GM12864 (cell line): ENCODE measurements around the gene CAMSAP1.

Experiments
- DNase-seq: peaks from one replicate; pipeline ENCODE4 v3.0.0-alpha.2; 2011; ENCODE audit warnings: low read depth
- H3K4me3 ChIP-seq: 2 replicates; pipeline ENCODE4 v1.5.1; 2011; ENCODE audit warnings: mild to moderate bottlenecking, low read depth, low read length, control low read depth
- TF ChIP-seq, protein P1 (sequence below): IDR thresholded peaks from 2 replicates; pipeline ENCODE4 v1.5.1; 2011; ENCODE audit warnings: low read depth, mild to moderate bottlenecking, moderate library complexity, low read length, control low read depth, inconsistent platforms; ENCODE audit errors: missing control alignments

The CAMSAP1 gene

GRCh38 chr9:135886147-135886981, 21.0 kb downstream of the CAMSAP1 start:
- no peak overlapping the region for H3K4me3 ChIP-seq
- DNase-seq: no peak
- TF ChIP-seq, protein P1, sequence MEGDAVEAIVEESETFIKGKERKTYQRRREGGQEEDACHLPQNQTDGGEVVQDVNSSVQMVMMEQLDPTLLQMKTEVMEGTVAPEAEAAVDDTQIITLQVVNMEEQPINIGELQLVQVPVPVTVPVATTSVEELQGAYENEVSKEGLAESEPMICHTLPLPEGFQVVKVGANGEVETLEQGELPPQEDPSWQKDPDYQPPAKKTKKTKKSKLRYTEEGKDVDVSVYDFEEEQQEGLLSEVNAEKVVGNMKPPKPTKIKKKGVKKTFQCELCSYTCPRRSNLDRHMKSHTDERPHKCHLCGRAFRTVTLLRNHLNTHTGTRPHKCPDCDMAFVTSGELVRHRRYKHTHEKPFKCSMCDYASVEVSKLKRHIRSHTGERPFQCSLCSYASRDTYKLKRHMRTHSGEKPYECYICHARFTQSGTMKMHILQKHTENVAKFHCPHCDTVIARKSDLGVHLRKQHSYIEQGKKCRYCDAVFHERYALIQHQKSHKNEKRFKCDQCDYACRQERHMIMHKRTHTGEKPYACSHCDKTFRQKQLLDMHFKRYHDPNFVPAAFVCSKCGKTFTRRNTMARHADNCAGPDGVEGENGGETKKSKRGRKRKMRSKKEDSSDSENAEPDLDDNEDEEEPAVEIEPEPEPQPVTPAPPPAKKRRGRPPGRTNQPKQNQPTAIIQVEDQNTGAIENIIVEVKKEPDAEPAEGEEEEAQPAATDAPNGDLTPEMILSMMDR: no peak

GRCh38 chr9:135885100-135885853, 22.1 kb downstream of the CAMSAP1 start:
- H3K4me3 ChIP-seq: no peak overlapping the region
- DNase-seq: no peak
- TF ChIP-seq, protein P1: no peak

- TF ChIP-seq, protein P1: no peak
- DNase-seq: no peak
Observed at GRCh38 chr9:135884328-135885035, 22.9 kb downstream of the CAMSAP1 start.

DNA sequence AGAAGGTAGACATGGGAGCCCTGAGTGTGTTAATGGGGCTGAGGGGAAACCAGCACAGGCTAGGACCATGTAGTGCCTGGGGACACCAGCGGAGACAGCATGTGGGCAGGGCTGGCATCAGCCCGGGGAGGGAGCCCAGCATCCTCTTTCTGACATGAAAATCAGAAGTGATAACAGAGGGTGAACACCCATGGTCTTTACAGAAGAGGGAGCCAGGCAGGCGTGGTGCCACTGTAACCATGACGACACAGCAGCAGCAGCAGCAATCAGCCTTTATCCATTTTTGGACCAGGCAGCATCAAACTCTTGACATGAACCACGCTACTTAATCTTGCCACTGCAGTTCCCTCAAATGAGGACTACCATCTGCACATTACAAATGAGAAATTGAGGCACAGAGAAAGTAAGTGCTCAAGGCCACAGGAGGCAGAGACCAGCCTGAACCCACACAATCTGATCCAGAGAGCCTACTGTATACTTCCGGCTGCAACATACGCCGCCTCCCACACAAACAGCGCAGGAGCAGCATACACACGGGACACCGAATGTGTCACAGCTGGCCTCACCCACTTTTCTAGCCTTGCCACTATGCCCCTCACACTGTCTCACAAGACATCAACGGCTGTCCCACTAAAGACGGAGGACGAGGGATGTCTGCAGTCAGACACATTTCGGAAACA, 23.8 kb downstream of the CAMSAP1 start:
- DNase-seq: no peak
- H3K4me3 ChIP-seq: no peak overlapping the region
- TF ChIP-seq, protein P1: no peak

More at GRCh38 chr9:135884328-135885035, 22.9 kb downstream of the CAMSAP1 start:
- no peak overlapping the region for H3K4me3 ChIP-seq

- TF ChIP-seq, protein P1: no peak
- no peak overlapping the region for H3K4me3 ChIP-seq
- DNase-seq: no peak
Observed at GRCh38 chr9:135882011-135882410, 25.3 kb downstream of the CAMSAP1 start.

DNA sequence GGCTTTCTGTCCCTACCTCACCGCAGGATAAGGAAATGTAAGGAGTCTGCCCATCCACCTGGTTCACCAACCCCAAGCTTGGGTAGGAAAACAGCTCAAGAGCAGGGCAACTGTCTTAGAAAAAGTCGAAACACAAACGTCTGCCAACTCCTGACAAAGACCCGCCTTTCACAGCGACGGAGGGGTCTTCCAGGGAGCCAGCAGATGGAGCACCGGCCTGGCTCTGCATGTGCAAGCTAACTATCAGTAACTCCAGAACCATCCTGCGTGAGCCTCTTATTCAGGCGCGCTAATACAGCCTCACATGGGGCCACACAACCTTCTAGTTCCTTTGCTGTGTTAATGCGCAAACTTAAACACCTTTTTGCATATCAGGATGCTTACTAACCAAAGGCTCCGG, 26.9 kb downstream of the CAMSAP1 start:
- TF ChIP-seq, protein P1: no peak
- DNase-seq: no peak
- no peak overlapping the region for H3K4me3 ChIP-seq
